GM23248 (cell line): ENCODE data around the gene PHC1.
"Not testable (repeated sequence)": the region's sequence is repeated elsewhere in the genome, so short reads cannot be mapped to it uniquely, and the experiment has no call there.

Experiments used
- EZH2 ChIP-seq: fragments of 200-600 bp; sonication (generic); IDR thresholded peaks from 2 replicates; pipeline ENCODE4 v1.6.1; 2018; ENCODE audit warnings: antibody characterized with exemption, mild to moderate bottlenecking; ENCODE audit not compliant: insufficient read depth, poor library complexity, severe bottlenecking
- EZH2phosphoT487 ChIP-seq: fragments of 200-600 bp; sonication (generic); IDR thresholded peaks from 2 replicates; pipeline ENCODE4 v1.6.1; 2018; ENCODE audit warnings: antibody characterized with exemption, moderate library complexity, mild to moderate bottlenecking, low read depth; ENCODE audit not compliant: insufficient read depth

- not testable (repeated sequence) for TF ChIP-seq EZH2, EZH2phosphoT487
Observed at GRCh38 chr12:8919643-8920042, 5.3 kb downstream of the PHC1 start.
